WTC11 (cell line): ENCODE measurements around the gene EXOC3L4. TPM values are rescaled to one million over a fixed set of nuclear protein-coding genes. Genes with fewer than 3 reads are reported as not detected.

Experiments
- ATAC-seq: fragments of 200-7000 bp; cut with Tn5 transposase; 2 replicates; pipeline ENCODE4 v1.10.0; 2021; ENCODE audit warnings: mild to moderate bottlenecking, moderate library complexity
- CTCF ChIA-PET: fragments of 300-600 bp; sonication (Branson Sonifier 250); formaldehyde crosslinking; loops from one replicate; lab custom pipeline; 2021; ENCODE audit warnings: antibody characterized with exemption; lab: Charles Lee
- POLR2A ChIA-PET: fragments of 350-600 bp; sonication (Branson Sonifier 250); formaldehyde crosslinking; loops from one replicate; lab custom pipeline; 2021; ENCODE audit warnings: antibody characterized with exemption; lab: Charles Lee
- DNase-seq: peaks from one replicate; pipeline ENCODE4 v3.0.0; 2021; ENCODE audit warnings: low spot score
- H3K27ac Mint-ChIP-seq: 2 replicates; pipeline ENCODE4 v1.8.0; 2021; ENCODE audit warnings: mixed read lengths
- H3K27me3 Mint-ChIP-seq: 2 replicates; pipeline ENCODE4 v1.8.0; 2021; ENCODE audit warnings: low read depth, mild to moderate bottlenecking, moderate library complexity, mixed read lengths
- H3K36me3 Mint-ChIP-seq: 2 replicates; pipeline ENCODE4 v1.8.0; 2021; ENCODE audit warnings: mixed read lengths
- H3K4me1 Mint-ChIP-seq: 2 replicates; pipeline ENCODE4 v1.8.0; 2022; ENCODE audit warnings: mixed read lengths
- H3K4me3 Mint-ChIP-seq: 2 replicates; pipeline ENCODE4 v1.8.0; 2021; ENCODE audit warnings: mild to moderate bottlenecking, moderate library complexity, mixed read lengths
- H3K9me3 Mint-ChIP-seq: 2 replicates; pipeline ENCODE4 v1.8.0; 2021; ENCODE audit warnings: mixed read lengths
- AR ChIP-seq: fragments of 250-450 bp; sonication (Bioruptor Pico); IDR thresholded peaks from 2 replicates; pipeline ENCODE4 v1.9.0; 2021; ENCODE audit warnings: mild to moderate bottlenecking
- ATF6 ChIP-seq: sonication (generic); formaldehyde crosslinking; IDR thresholded peaks from 2 replicates; pipeline ENCODE4 v1.8.1; 2023; ENCODE audit warnings: mild to moderate bottlenecking, missing genetic modification reagents
- CREB1 ChIP-seq: sonication (generic); formaldehyde crosslinking; IDR thresholded peaks from 2 replicates; pipeline ENCODE4 v1.8.0; 2023; ENCODE audit warnings: mild to moderate bottlenecking, missing genetic modification reagents
- CREM ChIP-seq: sonication (generic); formaldehyde crosslinking; IDR thresholded peaks from 2 replicates; pipeline ENCODE4 v1.8.1; 2022; ENCODE audit warnings: mild to moderate bottlenecking, missing genetic modification reagents, moderate library complexity
- CTCF ChIP-seq: fragments of 200-600 bp; IDR thresholded peaks from 2 replicates; pipeline ENCODE4 v1.8.0; 2022; ENCODE audit warnings: antibody characterized with exemption
- E2F4 ChIP-seq: sonication (generic); formaldehyde crosslinking; IDR thresholded peaks from 2 replicates; pipeline ENCODE4 v1.8.1; 2022; ENCODE audit warnings: low read depth, mild to moderate bottlenecking, moderate library complexity, missing genetic modification reagents, borderline replicate concordance
- E2F5 ChIP-seq: sonication (generic); formaldehyde crosslinking; IDR thresholded peaks from 2 replicates; pipeline ENCODE4 v1.8.1; 2022; ENCODE audit warnings: mild to moderate bottlenecking, moderate library complexity, missing genetic modification reagents
- FOXK1 ChIP-seq: sonication (generic); formaldehyde crosslinking; IDR thresholded peaks from 2 replicates; pipeline ENCODE4 v1.8.0; 2022; ENCODE audit warnings: mild to moderate bottlenecking, moderate library complexity, missing genetic modification reagents
- FOXP4 ChIP-seq: sonication (generic); formaldehyde crosslinking; IDR thresholded peaks from 2 replicates; pipeline ENCODE4 v1.8.0; 2022; ENCODE audit warnings: mild to moderate bottlenecking, missing genetic modification reagents
- GTF2I ChIP-seq: fragments of 250-450 bp; sonication (Bioruptor Pico); conservative IDR thresholded peaks from 2 replicates; pipeline ENCODE4 v1.4.0; 2021; ENCODE audit warnings: mild to moderate bottlenecking
- HMGXB4 ChIP-seq: sonication (generic); formaldehyde crosslinking; IDR thresholded peaks from 2 replicates; pipeline ENCODE4 v1.8.1; 2023; ENCODE audit warnings: mild to moderate bottlenecking, moderate library complexity, missing genetic modification reagents
- SMAD3 ChIP-seq: sonication (generic); formaldehyde crosslinking; IDR thresholded peaks from 2 replicates; pipeline ENCODE4 v1.8.0; 2022; ENCODE audit warnings: missing genetic modification reagents, mild to moderate bottlenecking, borderline replicate concordance
- SOX15 ChIP-seq: fragments of 250-450 bp; sonication (Bioruptor Pico); IDR thresholded peaks from 2 replicates; pipeline ENCODE4 v1.9.0; 2021; ENCODE audit warnings: mild to moderate bottlenecking
- TP53 ChIP-seq: sonication (generic); formaldehyde crosslinking; IDR thresholded peaks from 2 replicates; pipeline ENCODE4 v1.8.1; 2023; ENCODE audit warnings: mild to moderate bottlenecking, missing genetic modification reagents
- ZBTB43 ChIP-seq: sonication (generic); formaldehyde crosslinking; IDR thresholded peaks from 2 replicates; pipeline ENCODE4 v1.8.1; 2023; ENCODE audit warnings: mild to moderate bottlenecking, missing genetic modification reagents
- ZNF121 ChIP-seq: sonication (generic); formaldehyde crosslinking; IDR thresholded peaks from 2 replicates; pipeline ENCODE4 v1.8.0; 2023; ENCODE audit warnings: missing genetic modification reagents
- ZNF416 ChIP-seq: fragments of 250-450 bp; sonication (Bioruptor Pico); IDR thresholded peaks from 2 replicates; pipeline ENCODE4 v1.9.0; 2021; ENCODE audit warnings: mild to moderate bottlenecking, inconsistent platforms
- total RNA-seq: library from RNA; stranded (reverse); gene quantifications from 3 replicates; pipeline ENCODE4 v1.2.3, GENCODE V29; 2021

EXOC3L4 gene
- total RNA-seq, 1 experiment from 2014 or later = 0.42 TPM

GRCh38 chr14:103091041-103091882 lies 3.3 kb upstream of the EXOC3L4 start (continued):
- TF ChIP-seq CTCF (peak; percentile 20; the same call in 1 of the 2 replicates), CREM (CRISPR knock-in tag) (no peak), E2F4 (CRISPR knock-in tag) (no peak), SMAD3 (CRISPR knock-in tag) (no peak), FOXK1 (no peak), HMGXB4 (CRISPR knock-in tag) (peak; percentile 76), ZNF416 (CRISPR knock-in tag) (no peak), ZBTB43 (CRISPR knock-in tag) (no peak), TP53 (no peak), E2F5 (CRISPR knock-in tag) (0 out of 2 replicates have a peak, but pooled peaks have one; percentile 39), AR (CRISPR knock-in tag) (no peak), SOX15 (no peak)
- TF ChIP-seq, all 79 proteins: peak for 8

GRCh38 chr14:103091883-103092222 lies 2.7 kb upstream of the EXOC3L4 start:
- ChIA-PET POLR2A (no interaction called here), CTCF (interaction anchor here (1.6 to 6.7 kb wide), 2 partner anchors 13 to 201 kb away, joined by 5 to 65 read pairs; no protein-coding TSS in a partner anchor)
- H3K27me3 Mint-ChIP-seq = peaks cover 9% of the 10 kb centered on the region
- no peaks in the 10 kb centered on the region for H3K9me3 Mint-ChIP-seq
- peaks cover 9% of the 10 kb centered on the region for H3K4me1 Mint-ChIP-seq
- no peaks in the 10 kb centered on the region for H3K36me3 Mint-ChIP-seq
- ATAC-seq = no peak
- H3K4me3 Mint-ChIP-seq = peak overlapping the region; percentile 48
- DNase-seq = no peak
- H3K27ac Mint-ChIP-seq = no peak overlapping the region
- TF ChIP-seq ZNF121 (0 out of 2 replicates have a peak, but pooled peaks have one; percentile 2), ATF6 (CRISPR knock-in tag) (no peak), FOXP4 (CRISPR knock-in tag) (no peak), GTF2I (CRISPR knock-in tag) (no peak), HMGXB4 (CRISPR knock-in tag) (peak; percentile 2; the same call in 1 of the 2 replicates), CREB1 (no peak)
